22Rv1 (cell line): ENCODE data around the gene CDC25C.
"Not testable (repeated sequence)": the region's sequence is repeated elsewhere in the genome, so short reads cannot be mapped to it uniquely, and the experiment has no call there.

ENCODE experiments used
- CTCF ChIP-seq: fragments of 450-650 bp; IDR thresholded peaks from 2 replicates; pipeline ENCODE4 v1.5.1; 2017; ENCODE audit warnings: mild to moderate bottlenecking
- ZFX ChIP-seq: fragments of 450-650 bp; IDR thresholded peaks from 2 replicates; pipeline ENCODE4 v1.6.1; 2017; ENCODE audit warnings: antibody characterized with exemption, borderline replicate concordance

DNA sequence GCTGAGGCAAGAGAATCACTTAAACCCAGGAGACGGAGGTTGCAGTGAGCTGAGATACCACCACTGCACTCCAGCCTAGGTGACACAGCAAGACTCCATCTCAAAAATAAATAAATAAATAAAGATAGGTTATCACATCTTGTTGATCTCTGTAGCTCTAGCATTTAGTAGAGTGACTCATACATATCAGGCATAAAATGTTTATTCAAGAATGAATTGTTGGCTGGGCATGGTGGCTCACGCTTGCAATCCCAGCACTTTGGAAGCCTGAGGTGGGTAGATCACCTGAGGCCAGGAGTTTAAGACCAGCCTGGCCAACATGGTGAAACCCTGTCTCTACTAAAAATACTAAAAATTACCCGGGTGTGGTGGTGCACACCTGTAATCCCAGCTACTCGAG lies 13.4 kb downstream of the CDC25C start:
- not testable (repeated sequence) for TF ChIP-seq CTCF, ZFX
